AG09309 (cell line): ENCODE measurements around the gene NT5C3A.

Source experiments
- DNase-seq: peaks from one replicate; pipeline ENCODE4 v3.0.0-alpha.2; 2010; ENCODE audit warnings: low read depth
- H3K4me3 ChIP-seq: 2 replicates; pipeline ENCODE4 v1.5.1; 2011; ENCODE audit warnings: mild to moderate bottlenecking, low read depth, low read length, moderate library complexity; ENCODE audit not compliant: control insufficient read depth
- TF ChIP-seq, protein P1 (sequence below): IDR thresholded peaks from 2 replicates; pipeline ENCODE4 v1.5.1; 2011; ENCODE audit warnings: mild to moderate bottlenecking, low read depth, low read length, inconsistent platforms; ENCODE audit not compliant: insufficient read depth, control insufficient read depth; ENCODE audit errors: missing control alignments

NT5C3A gene

DNA sequence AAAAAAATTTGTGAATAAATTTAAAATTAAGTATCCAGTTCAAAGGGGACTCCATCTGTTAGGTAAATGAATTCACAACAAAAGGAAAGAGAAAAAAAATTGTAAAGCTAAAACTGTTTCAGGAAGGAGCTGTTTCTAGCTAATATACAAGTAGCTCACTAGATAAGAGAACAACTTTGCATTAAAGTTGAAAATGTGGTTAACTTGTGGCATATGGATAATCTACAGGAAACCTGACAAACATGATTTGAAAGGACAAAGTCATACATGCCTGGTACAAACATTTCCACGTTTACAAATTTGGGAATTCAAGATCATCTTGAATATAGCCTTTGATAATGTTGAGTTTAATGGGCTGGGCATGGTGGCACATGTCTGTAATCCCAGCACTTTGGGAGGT is 8.9 kb downstream of the NT5C3A start:
- H3K4me3 ChIP-seq, result no peak overlapping the region
- no peak for DNase-seq
- TF ChIP-seq, protein P1, sequence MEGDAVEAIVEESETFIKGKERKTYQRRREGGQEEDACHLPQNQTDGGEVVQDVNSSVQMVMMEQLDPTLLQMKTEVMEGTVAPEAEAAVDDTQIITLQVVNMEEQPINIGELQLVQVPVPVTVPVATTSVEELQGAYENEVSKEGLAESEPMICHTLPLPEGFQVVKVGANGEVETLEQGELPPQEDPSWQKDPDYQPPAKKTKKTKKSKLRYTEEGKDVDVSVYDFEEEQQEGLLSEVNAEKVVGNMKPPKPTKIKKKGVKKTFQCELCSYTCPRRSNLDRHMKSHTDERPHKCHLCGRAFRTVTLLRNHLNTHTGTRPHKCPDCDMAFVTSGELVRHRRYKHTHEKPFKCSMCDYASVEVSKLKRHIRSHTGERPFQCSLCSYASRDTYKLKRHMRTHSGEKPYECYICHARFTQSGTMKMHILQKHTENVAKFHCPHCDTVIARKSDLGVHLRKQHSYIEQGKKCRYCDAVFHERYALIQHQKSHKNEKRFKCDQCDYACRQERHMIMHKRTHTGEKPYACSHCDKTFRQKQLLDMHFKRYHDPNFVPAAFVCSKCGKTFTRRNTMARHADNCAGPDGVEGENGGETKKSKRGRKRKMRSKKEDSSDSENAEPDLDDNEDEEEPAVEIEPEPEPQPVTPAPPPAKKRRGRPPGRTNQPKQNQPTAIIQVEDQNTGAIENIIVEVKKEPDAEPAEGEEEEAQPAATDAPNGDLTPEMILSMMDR, result no peak

DNA sequence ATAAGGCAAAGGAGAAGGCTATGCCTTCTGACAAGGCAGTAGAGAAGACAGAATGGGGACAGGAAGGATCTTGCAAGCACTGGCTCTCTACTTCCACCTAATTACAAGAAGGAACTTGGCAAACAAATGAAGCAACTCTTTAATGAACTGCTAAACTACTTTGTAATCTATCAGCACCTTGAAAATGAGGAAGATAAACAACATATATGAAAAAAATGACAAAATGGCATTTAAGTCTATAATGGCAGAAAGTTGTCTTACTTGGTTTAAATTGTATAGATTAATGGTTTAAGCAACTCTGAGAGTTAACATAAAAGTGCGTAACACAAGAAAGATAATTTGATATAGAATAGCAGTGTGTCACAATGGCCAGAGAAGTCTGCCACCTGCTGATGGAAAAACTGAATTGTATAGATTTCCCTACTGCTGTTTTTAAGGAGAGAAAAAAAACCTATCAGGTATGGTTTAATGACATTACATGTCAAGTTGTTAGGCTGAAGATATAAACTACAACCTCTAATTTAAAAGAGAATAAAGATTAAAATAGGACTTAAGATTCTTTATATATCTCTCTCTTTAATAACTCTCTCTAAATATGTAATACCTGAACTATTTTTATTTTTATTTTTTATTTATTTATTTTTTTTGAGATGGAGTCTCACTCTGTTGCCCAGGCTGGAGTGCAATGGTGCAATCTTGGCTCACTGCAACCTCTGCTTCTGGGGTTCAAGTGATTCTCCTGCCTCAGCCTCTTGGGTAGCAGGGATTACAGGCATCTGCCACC is 11.8 kb downstream of the NT5C3A start:
- DNase-seq, result peak; percentile 14
- H3K4me3 ChIP-seq, result no peak overlapping the region
- TF ChIP-seq, protein P1, result peak; percentile 53

DNA sequence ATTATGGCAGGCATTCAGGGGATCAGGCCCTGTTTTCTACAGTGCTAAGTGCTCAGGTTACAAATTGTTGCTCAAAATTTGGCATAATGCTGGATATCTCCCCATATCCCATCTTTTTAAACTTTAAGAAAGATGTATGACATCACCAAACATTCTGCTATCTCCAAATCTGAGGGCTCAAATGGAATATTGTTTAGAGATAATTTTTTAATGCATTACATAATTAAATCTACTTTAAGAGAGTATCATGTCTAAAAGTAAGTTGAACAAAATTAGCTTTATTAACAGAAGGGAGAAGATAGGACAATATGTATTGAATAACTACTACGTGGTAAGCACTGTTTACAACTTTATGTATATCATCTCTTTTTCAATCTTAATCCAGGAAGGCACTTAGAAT is 13.9 kb downstream of the NT5C3A start:
- TF ChIP-seq, protein P1, result no peak
- no peak overlapping the region for H3K4me3 ChIP-seq
- DNase-seq, result no peak

DNA sequence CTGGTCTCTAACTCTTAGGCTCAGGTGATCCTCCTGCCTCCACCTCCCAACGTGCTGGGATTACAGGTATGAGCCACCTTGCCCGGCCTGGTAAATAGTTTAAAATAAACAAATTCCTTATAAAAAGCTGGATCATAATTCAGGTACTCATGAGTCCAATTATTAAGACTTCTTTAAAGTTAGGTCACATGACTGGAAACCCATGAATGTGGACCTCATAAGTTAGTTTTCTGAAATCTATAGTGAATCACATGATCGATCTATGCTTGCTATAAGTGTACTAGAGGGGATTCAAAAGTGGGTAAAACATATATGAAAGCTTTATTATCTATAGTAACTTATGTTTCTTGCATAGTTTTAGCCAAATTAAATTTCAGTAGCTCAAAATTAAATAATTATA is 14.3 kb downstream of the NT5C3A start:
- no peak for DNase-seq
- H3K4me3 ChIP-seq, result no peak overlapping the region
- TF ChIP-seq, protein P1, result no peak

DNA sequence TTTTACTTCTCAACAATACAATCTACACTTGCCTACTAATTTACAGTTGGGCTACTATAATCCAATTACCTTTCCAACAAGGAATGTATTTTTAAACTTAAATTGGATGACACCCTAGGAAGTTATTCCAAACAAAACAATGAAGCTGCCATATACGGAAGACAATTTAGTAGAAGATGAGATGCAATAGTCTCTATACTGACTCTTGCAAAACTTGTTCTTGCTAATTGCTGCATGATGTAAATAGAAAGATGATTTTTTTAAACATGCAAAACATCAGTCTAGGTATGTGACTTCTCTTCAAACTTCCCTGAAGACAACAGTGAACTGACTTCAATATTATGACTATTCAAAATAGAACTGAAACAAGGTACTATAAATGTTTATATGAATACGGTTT is 17.6 kb downstream of the NT5C3A start:
- TF ChIP-seq, protein P1, result no peak
- DNase-seq, result no peak
- no peak overlapping the region for H3K4me3 ChIP-seq

DNA sequence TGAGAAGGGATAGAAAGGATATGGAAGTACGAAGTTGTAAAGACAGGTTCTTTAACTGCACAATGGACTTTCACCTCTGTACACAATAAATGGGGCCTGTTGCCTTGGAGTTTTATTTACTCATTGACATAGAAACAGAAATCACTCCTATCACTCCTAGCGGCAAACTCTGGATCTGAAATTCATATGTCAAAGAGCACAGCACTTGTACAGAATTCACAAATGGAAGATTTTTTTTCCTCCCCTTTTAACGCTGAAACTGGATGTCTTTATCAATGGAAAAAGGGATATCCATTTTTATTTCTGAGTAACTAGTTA is 18.2 kb downstream of the NT5C3A start:
- H3K4me3 ChIP-seq, result no peak overlapping the region
- TF ChIP-seq, protein P1, result no peak
- DNase-seq, result no peak
